NCI-H187 (cell line): ENCODE results near the gene CAMK2D.

Experiments used
- DNase-seq, 2 experiments: peaks; one replicate each; lab custom pipeline; 2025; lab: John Stamatoyannopoulos, UW

Gene CAMK2D

GRCh38 chr4:113524096-113524495 lies 237.4 kb downstream of the CAMK2D start:
- no peak for DNase-seq

- DNase-seq: no peak
These were observed 239.1 kb downstream of the CAMK2D start for GRCh38 chr4:113522433-113522832.

DNA sequence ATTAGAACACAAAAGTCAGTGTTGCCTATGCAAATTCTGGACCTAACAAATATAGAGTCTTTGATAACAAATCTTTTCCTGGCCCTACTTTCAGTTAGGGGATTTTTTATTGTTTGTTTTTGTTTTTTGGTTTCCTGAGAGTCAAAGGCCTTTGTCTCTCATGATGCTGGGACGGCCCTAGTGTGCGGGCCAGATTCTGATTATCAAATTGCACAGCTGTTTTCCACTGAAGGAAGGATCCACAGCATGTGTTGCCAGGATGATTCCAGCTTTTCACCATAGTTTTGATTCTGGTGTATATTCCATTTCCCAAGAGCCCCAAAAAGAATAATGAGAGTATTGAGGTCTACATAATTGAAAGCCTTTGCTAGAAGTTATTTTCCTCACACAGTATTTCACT lies 248.2 kb downstream of the CAMK2D start:
- DNase-seq: no peak

GRCh38 chr4:113512880-113513279 lies 248.7 kb downstream of the CAMK2D start:
- no peak for DNase-seq

- no peak for DNase-seq
These were observed 249.6 kb downstream of the CAMK2D start for GRCh38 chr4:113511944-113512343.

DNA sequence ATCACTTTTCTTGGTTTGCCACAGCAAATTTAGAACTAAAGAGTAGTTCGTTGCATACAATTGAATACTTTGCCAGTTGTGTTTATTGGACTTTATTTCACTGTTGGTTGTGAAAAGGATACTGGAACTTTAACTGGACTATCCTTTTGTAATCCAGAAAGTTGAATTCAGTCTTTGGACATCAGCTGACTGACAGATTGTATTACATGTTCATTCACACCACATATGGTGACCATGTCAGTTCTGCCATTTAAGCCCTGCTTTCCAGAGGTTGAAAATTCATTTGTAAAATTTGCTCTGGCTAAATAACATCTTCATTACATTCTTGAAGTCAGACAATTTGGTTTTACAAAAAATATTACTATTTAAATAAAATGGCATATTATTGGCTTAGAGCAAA lies 251.7 kb downstream of the CAMK2D start:
- no peak for DNase-seq

GRCh38 chr4:113505044-113505443 lies 256.5 kb downstream of the CAMK2D start:
- DNase-seq: no peak

DNA sequence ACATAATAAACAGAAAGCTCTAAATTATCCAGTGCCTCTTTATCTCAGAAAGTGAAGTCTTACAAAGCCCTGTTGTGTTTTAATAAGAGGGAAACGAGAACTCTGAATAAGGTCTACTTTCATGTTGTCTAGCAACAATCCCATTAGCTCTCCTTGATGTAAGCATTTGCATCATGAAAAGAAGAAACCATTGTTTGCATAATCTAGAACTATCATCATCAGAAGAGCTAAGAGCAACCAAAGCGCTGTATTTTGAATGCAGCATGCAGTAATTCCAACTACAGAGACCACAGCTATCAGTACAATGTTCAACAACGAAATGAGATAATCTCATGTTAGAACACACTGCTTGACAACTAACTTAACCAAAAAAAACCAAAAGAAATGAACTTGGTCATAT lies 257.1 kb downstream of the CAMK2D start:
- no peak for DNase-seq

- no peak for DNase-seq
These were observed 257.8 kb downstream of the CAMK2D start for GRCh38 chr4:113503691-113504090.

DNA sequence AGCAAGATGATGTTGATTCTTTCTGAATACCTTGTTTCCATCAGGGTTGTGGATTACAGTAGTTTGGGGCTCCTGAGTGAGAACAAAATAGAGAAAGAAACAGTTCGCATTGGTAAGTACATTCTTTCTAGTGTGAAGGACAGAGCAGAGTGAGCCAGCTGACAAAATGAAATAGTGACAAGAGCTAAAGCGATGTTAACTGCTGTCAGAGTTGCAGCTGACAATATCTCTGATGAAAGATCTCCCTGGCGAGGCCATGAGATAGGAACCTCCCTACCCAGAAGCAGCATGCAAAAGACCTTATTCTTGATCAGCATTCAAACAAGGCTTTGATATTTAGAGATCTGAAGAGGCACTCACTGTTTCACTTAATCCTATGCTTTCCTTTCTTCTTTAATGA lies 258.6 kb downstream of the CAMK2D start:
- no peak for DNase-seq

GRCh38 chr4:113502476-113502875 lies 259.1 kb downstream of the CAMK2D start:
- DNase-seq: no peak

DNA sequence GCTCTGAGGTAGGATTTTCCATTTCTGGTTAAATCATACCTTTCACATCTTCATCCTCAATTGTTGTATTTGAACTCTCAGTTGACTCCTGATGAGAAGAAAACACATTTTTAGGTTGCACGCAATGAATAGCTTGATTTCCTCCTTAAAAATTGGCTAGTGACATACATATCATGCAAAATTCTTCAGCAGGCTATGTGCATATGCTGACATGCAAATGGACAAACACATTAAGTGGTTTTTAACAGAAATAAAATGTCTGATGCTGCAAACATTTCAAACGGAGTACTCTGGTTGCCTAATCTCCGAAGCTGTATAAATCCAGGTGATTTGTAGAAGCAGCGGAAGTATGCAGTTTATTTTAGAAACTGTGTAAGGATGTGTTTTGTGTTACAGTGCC lies 261.1 kb downstream of the CAMK2D start:
- no peak for DNase-seq

DNA sequence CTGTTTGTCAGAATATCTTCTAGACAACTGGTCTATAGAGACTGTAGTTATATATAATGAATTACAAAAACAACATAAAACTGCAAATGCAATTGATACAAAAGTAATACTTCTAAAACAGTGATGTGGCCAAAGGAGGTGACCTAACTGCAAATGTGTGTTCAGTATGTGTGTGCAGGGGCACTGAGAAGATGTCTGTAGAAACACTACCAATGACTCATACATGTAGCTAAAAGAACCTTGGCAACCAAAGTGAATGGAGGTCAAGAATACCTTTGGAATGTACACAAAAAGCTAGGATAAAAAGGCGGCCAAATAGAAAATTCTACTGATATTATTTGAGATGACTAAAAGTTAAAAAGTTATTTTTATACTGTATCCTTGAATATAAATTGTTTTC lies 261.8 kb downstream of the CAMK2D start:
- DNase-seq: no peak

DNA sequence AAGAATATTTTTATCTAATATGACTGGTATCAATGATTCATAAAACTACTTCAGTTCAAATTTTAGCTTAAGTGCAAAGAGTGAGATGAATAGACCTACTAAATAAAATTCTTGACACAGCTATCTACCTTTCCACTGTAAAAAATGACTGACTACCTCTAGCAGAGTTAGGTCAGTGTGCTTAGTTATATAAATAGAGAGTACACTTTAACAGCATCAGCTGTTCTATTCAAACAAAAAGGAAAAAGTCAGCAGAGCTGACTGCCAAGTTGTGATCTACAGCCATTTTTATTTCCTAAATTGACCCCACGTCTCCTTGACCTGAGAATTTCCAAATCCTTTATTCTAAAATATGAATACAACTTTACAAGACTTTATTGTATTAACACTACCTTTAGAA lies 262.4 kb downstream of the CAMK2D start:
- no peak for DNase-seq

DNA sequence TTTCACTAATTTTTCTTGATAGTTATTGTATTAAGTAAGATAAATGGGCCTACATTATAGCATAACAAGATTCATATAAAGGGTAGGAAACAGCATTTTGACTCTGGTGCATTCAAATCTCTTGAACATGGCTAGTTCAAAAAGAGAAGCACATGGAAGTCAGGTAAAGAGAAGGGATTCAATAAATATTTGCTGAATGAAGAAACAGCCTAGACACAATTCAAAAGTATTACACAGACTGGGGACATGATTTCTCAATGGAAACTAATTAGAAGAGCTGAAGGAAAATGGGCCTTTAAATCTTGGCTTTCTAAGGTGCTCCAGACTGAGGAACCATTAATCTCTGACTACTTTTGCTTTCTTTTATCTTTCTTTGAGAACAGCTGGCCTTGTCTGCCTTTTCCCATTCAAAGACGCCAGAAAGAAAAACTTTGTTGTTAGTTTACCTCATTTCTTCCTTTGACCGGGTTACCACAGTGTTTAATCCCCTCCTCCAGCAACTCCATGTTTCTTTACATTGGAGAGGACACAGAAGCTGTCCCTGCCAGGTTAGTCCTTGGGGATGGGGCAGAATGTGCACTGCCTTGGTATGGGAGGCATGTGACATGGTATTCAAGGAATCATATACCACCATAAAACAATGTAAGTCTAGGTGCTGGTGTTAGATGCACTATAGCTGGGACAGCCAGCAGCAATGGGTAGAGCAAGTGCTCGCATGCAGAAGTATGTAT lies 264.2 kb downstream of the CAMK2D start:
- DNase-seq: no peak

- no peak for DNase-seq
These were observed 264.8 kb downstream of the CAMK2D start for GRCh38 chr4:113496698-113497097.

DNA sequence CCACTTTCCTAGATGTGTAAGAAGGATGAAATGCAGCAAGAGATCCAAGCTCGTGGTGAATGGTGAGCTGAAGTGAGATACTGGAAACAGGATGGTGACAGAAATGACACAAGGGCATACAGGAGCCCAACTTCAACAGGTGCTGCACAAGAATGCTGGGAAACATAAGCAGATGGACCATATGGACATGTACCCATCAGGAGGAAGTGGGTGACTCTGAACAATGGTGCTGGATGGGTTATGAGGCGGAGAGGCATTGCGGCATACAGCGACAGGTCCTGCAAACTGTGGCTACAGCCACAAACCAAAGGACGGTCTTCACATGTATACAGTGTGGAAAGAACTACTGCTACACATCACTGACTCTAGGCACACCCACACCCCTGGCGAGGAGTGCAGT lies 265.7 kb downstream of the CAMK2D start:
- no peak for DNase-seq

GRCh38 chr4:113483131-113483530 lies 278.4 kb downstream of the CAMK2D start:
- DNase-seq: no peak

DNA sequence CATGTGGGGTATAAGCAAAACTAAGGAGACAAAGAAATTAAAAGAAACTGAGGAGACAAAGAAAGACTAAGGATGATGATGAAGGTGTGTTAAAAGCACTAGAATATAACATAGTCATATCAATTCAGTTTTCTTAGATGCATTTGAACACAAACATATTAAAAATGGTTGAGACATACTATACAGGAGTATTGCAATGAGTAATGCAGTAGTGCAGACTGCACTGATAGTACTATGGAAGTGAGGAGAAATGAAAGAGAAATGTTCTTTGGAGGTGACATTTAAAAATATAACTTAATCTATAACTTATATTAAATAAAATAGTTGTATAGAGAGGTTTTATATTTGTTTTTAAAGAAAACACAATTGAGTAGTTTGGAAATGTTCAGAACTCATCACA lies 279.2 kb downstream of the CAMK2D start:
- no peak for DNase-seq

DNA sequence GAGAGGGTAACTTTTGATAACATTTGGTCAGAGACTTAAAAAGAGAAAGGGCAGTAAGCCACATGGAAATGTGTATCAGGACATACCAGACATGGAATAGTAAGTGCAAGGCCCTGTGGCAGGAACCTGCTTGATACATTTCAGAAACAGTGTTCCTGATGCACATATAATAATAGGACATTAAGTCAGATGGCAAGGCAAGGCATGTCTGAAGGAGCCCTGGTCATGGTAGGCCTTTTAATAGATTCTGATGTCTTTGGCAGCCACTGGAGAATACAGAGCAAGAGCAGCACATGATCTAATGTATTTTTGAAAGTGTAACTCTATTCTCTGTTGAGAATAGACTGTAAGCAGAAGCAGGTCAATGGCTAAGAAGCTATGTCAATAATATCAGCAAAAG lies 279.7 kb downstream of the CAMK2D start:
- no peak for DNase-seq

DNA sequence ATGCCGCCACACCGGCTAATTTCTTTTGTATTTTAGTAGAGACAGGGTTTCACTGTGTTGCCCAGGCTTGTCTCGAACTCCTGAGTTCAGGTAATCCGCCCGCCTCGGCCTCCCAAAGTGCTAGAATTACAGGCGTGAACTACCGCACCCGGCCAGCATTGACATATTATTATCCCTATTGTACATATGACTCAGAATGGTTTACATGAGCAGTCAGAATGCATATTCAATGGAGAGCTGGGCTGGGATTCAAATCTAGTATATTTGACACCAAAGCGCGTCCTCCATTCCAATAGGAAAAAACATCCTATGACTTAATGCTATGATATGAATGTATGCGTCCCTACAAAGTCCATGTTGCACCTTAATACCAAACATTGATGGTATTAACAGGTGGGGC lies 281.4 kb downstream of the CAMK2D start:
- no peak for DNase-seq

- DNase-seq: no peak
These were observed 283.5 kb downstream of the CAMK2D start for GRCh38 chr4:113478032-113478431.

- no peak for DNase-seq
These were observed 284.7 kb downstream of the CAMK2D start for GRCh38 chr4:113476800-113477199.

- DNase-seq: no peak
These were observed 287.5 kb downstream of the CAMK2D start for GRCh38 chr4:113474017-113474416.

- no peak for DNase-seq
These were observed 288.7 kb downstream of the CAMK2D start for GRCh38 chr4:113472864-113473263.
